HepG2 (cell line): ENCODE data around the gene SLC9A5. TPM values are rescaled to one million over a fixed set of nuclear protein-coding genes. Genes with fewer than 3 reads are reported as not detected.
A peak's percentile ranks its signal among the peaks of the same experiment; 100 is the strongest.

Source experiments
- DZIP1 ChIP-seq: sonication (generic); formaldehyde crosslinking; IDR thresholded peaks from 2 replicates; pipeline ENCODE4 v1.5.0; 2020; ENCODE audit warnings: mild to moderate bottlenecking, missing genetic modification reagents
- HDAC6 ChIP-seq: fragments of 200-600 bp; sonication (generic); IDR thresholded peaks from 2 replicates; pipeline ENCODE4 v1.7.0; 2017; ENCODE audit warnings: mild to moderate bottlenecking, antibody characterized with exemption, low read length, low read depth
- HOMEZ ChIP-seq: IDR thresholded peaks from 2 replicates; pipeline ENCODE4 v1.6.1; 2016; ENCODE audit warnings: low read depth
- NFAT5 ChIP-seq: sonication (generic); formaldehyde crosslinking; IDR thresholded peaks from 2 replicates; pipeline ENCODE4 v1.4.0; 2020; ENCODE audit warnings: missing genetic modification reagents
- NFYC ChIP-seq: IDR thresholded peaks from 2 replicates; pipeline ENCODE4 v1.6.1; 2016; ENCODE audit warnings: missing genetic modification reagents, missing compliant biosample characterization
- PAXIP1 ChIP-seq: sonication (generic); formaldehyde crosslinking; conservative IDR thresholded peaks from 2 replicates; pipeline ENCODE4 v1.4.0; 2020; ENCODE audit warnings: mild to moderate bottlenecking, missing genetic modification reagents, moderate library complexity
- RBFOX2 ChIP-seq: fragments of 200-400 bp; formaldehyde crosslinking; IDR thresholded peaks from 2 replicates; pipeline ENCODE4 v1.6.1; 2017; ENCODE audit warnings: low read depth, mild to moderate bottlenecking, low read length
- TARDBP ChIP-seq: sonication (generic); formaldehyde crosslinking; IDR thresholded peaks from 2 replicates; pipeline ENCODE4 v1.8.0; 2022; ENCODE audit warnings: mild to moderate bottlenecking, missing genetic modification reagents
- TSC22D2 ChIP-seq: sonication (generic); formaldehyde crosslinking; IDR thresholded peaks from 2 replicates; pipeline ENCODE4 v1.5.1; 2020; ENCODE audit warnings: missing genetic modification reagents, mild to moderate bottlenecking, borderline replicate concordance
- YEATS4 ChIP-seq: sonication (generic); formaldehyde crosslinking; IDR thresholded peaks from 2 replicates; pipeline ENCODE4 v1.4.0; 2020; ENCODE audit warnings: missing genetic modification reagents, borderline replicate concordance
- ZBTB1 ChIP-seq: sonication (generic); formaldehyde crosslinking; IDR thresholded peaks from 2 replicates; pipeline ENCODE4 v1.4.0; 2020; ENCODE audit warnings: missing genetic modification reagents, borderline replicate concordance
- ZNF225 ChIP-seq: sonication (generic); formaldehyde crosslinking; IDR thresholded peaks from 2 replicates; pipeline ENCODE4 v1.4.0; 2020; ENCODE audit warnings: mild to moderate bottlenecking, missing genetic modification reagents
- ZSCAN20 ChIP-seq: sonication (generic); formaldehyde crosslinking; IDR thresholded peaks from 2 replicates; pipeline ENCODE4 v1.4.0; 2020; ENCODE audit warnings: missing genetic modification reagents, mild to moderate bottlenecking, borderline replicate concordance
- ZZZ3 ChIP-seq: sonication (generic); formaldehyde crosslinking; IDR thresholded peaks from 2 replicates; pipeline ENCODE4 v1.4.0; 2020; ENCODE audit warnings: missing genetic modification reagents, mild to moderate bottlenecking, borderline replicate concordance
- polyA plus RNA-seq, 8 experiments: library from polyadenylated mRNA; depleted of rRNA in 3 of 8; stranded (reverse) in 7 of 8; unstranded in 1 of 8; fragments of >200 nt; fragmentation: Illumina TruSeq in 4 of 8; extraction: Trizol in 4 of 8; gene quantifications; 2 replicates each; pipeline versions ENCODE4 v1.2.1 to v1.2.3, GENCODE V29; 2011 to 2016; ENCODE audit warnings: low read depth in 4 of 8, missing spikeins in 1 of 8, mixed read lengths in 1 of 8; ENCODE audit not compliant: insufficient read depth in 1 of 8
- total RNA-seq, 5 experiments: library from RNA; depleted of rRNA; stranded (reverse); fragments of >200 nt; fragmentation: Illumina TruSeq; extraction: Trizol; gene quantifications; 2 replicates each; pipeline ENCODE4 v1.2.3, GENCODE V29; 2016; ENCODE audit warnings: low read depth in 1 of 5

Gene SLC9A5
- total and polyA plus RNA-seq, 2 of the 13 experiments (the other 11 are each of a cell fraction or from before 2014, with no cell fraction given): 0.58 to 1.4 TPM

DNA sequence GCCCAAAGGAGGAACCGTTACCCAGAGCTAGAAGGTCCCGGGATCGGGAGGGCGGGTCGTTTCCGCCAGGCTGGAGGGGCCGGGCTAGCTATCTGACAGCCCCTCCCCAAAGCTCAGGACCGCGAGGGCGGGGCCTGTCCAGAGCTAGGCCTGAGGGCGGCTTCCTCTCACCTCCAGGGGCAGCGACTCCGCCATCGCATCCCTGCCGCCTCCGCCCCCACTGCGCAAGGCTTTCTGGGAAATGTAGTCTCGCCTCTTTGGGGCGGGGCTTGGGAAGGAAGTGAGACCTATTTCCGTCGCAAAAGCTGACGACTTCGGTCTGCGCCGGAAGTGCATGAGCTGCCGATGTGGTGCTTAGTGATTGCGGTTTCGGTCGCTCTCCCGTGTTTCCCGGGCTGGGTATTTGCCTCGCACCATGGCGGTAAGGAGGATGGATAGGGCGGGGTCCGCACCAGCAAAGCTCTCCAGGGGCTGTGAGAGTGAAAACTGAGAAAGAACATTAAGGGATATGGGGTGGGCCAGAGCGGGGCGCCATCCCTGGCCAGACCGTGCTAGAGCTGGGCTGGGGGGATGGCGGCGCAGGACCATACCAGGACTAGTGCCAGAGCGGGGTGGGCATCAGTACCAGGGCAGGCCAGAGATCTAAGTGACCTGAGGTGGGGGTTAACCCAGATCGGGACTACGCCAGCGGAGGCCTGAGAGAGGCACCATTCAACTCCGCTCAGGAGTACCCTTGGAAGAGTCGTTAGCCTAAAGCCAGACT is 21.8 kb upstream of the SLC9A5 start, which contains the start of gene TMEM208 (continued):
- TF ChIP-seq HDAC6 (no peak), NFAT5 (CRISPR knock-in tag) (peak; percentile 82), RBFOX2 (peak; percentile 84), PAXIP1 (CRISPR knock-in tag) (peak; percentile 74), ZNF225 (peak; percentile 94; the same call in 1 of the 2 replicates), ZZZ3 (CRISPR knock-in tag) (peak; percentile 98; the same call in 1 of the 2 replicates), ZBTB1 (no peak), YEATS4 (CRISPR knock-in tag) (peak; percentile 88), TSC22D2 (CRISPR knock-in tag) (no peak; the same call in 1 of the 2 replicates), ZSCAN20 (CRISPR knock-in tag) (no peak), NFYC (CRISPR knock-in tag) (peak; percentile 73), HOMEZ (CRISPR knock-in tag) (peak; percentile 75; the same call in 1 of the 2 replicates), DZIP1 (CRISPR knock-in tag) (peak; percentile 47; the same call in 1 of the 2 replicates), TARDBP (CRISPR knock-in tag) (peak; percentile 96)
